ENCODE data around the gene ZC3H4.

- TF ChIP-seq EZH2 (IDR thresholded peaks at IDR 0.05; ENCODE audit: borderline replicate concordance, insufficient read depth, low read depth, low read length, poor library complexity, severe bottlenecking) (no peak), CTCF (IDR thresholded peaks at IDR 0.05) (no peak)
Observed at GRCh38 chr19:47123406-47123805, 9.8 kb upstream of the ZC3H4 start.
